Measurements from ENCODE around the gene OR12D2.

Gene OR12D2

GRCh38 chr6:29376003-29376402 is 19.4 kb upstream of the OR12D2 start:
- Mint-ChIP-seq H3K9me3 (peaks cover 3% of the 10 kb centered on the region), H3K27me3 (ENCODE audit: low read depth) (peaks cover 14% of the 10 kb centered on the region), H3K27ac (no peak overlapping the region), H3K4me3 (no peak overlapping the region), H3K4me1 (no peaks in the 10 kb centered on the region), H3K36me3 (ENCODE audit: low read depth) (no peaks in the 10 kb centered on the region)
- no peak for TF ChIP-seq CTCF (IDR thresholded peaks at IDR 0.05; ENCODE audit: unreplicated experiment in 3 of 3)

GRCh38 chr6:29388533-29388932 is 6.9 kb upstream of the OR12D2 start:
- Mint-ChIP-seq H3K4me1 (no peaks in the 10 kb centered on the region), H3K4me3 (no peak overlapping the region)

GRCh38 chr6:29399525-29399924 is 4.1 kb downstream of the OR12D2 start:
- H3K27me3 Mint-ChIP-seq (ENCODE audit: low read depth), result no peaks in the 10 kb centered on the region
- TF ChIP-seq CTCF (IDR thresholded peaks at IDR 0.05; ENCODE audit: unreplicated experiment in 3 of 3), result no peak

More at GRCh38 chr6:29388533-29388932, 6.9 kb upstream of the OR12D2 start:
- no peaks in the 10 kb centered on the region for H3K9me3 Mint-ChIP-seq
- no peaks in the 10 kb centered on the region for H3K36me3 Mint-ChIP-seq (ENCODE audit: low read depth)
- H3K27me3 Mint-ChIP-seq (ENCODE audit: low read depth), result peaks cover 15% of the 10 kb centered on the region
- TF ChIP-seq CTCF (IDR thresholded peaks at IDR 0.05; ENCODE audit: unreplicated experiment in 3 of 3), result no peak
- H3K27ac Mint-ChIP-seq, result no peak overlapping the region

GRCh38 chr6:29403801-29404200 is 8.4 kb downstream of the OR12D2 start:
- Mint-ChIP-seq H3K4me1 (no peaks in the 10 kb centered on the region), H3K4me3 (no peak overlapping the region), H3K27ac (no peak overlapping the region), H3K36me3 (ENCODE audit: low read depth) (no peaks in the 10 kb centered on the region), H3K27me3 (ENCODE audit: low read depth) (no peaks in the 10 kb centered on the region), H3K9me3 (peaks cover 7% of the 10 kb centered on the region)
- TF ChIP-seq CTCF (IDR thresholded peaks at IDR 0.05; ENCODE audit: unreplicated experiment in 3 of 3), result no peak

More at GRCh38 chr6:29399525-29399924, 4.1 kb downstream of the OR12D2 start:
- Mint-ChIP-seq H3K9me3 (no peaks in the 10 kb centered on the region), H3K4me3 (no peak overlapping the region), H3K27ac (no peak overlapping the region), H3K4me1 (no peaks in the 10 kb centered on the region), H3K36me3 (ENCODE audit: low read depth) (no peaks in the 10 kb centered on the region)

GRCh38 chr6:29414588-29414987 is 19.2 kb downstream of the OR12D2 start, which contains the start of gene OR12D1:
OR12D1 (plus strand) TSS chr6:29414928.
- no peak within 1 kb of the TSS for H3K4me3 Mint-ChIP-seq
- peaks cover 24% of the 10 kb centered on the region for H3K9me3 Mint-ChIP-seq
- H3K4me1 Mint-ChIP-seq, result no peaks in the 10 kb centered on the region
- TF ChIP-seq CTCF (IDR thresholded peaks at IDR 0.05; ENCODE audit: unreplicated experiment in 3 of 3), result peak; percentile 17 to 29 (median 23)
- peaks cover 4% of the 10 kb centered on the region for H3K27me3 Mint-ChIP-seq (ENCODE audit: low read depth)
- no peak within 1 kb of the TSS for H3K27ac Mint-ChIP-seq
- H3K36me3 Mint-ChIP-seq (ENCODE audit: low read depth), result no peaks in the 10 kb centered on the region

GRCh38 chr6:29419516-29419915 is 24.1 kb downstream of the OR12D2 start:
- Mint-ChIP-seq H3K27me3 (ENCODE audit: low read depth) (no peaks in the 10 kb centered on the region), H3K4me3 (no peak overlapping the region), H3K9me3 (no peaks in the 10 kb centered on the region), H3K27ac (no peak overlapping the region), H3K4me1 (no peaks in the 10 kb centered on the region), H3K36me3 (ENCODE audit: low read depth) (no peaks in the 10 kb centered on the region)
- TF ChIP-seq CTCF (IDR thresholded peaks at IDR 0.05; ENCODE audit: unreplicated experiment in 3 of 3), result no peak
